HUES6 (cell line): ENCODE results near the gene GNAI2.
A peak's percentile ranks its signal among the peaks of the same experiment; 100 is the strongest.

ENCODE experiments used
- H3K27ac ChIP-seq: 2 replicates; pipeline ENCODE4 v1.7.0; 2013; ENCODE audit warnings: low read depth, mild to moderate bottlenecking, low read length, inconsistent platforms
- H3K27me3 ChIP-seq: 2 replicates; pipeline ENCODE4 v1.6.1; 2013; ENCODE audit warnings: low read length; ENCODE audit not compliant: control insufficient read depth, insufficient read depth
- H3K36me3 ChIP-seq: 2 replicates; pipeline ENCODE4 v1.6.1; 2013; ENCODE audit warnings: low read length; ENCODE audit not compliant: control insufficient read depth, insufficient read depth
- H3K4me1 ChIP-seq: 2 replicates; pipeline ENCODE4 v1.6.1; 2013; ENCODE audit warnings: low read length; ENCODE audit not compliant: control insufficient read depth, insufficient read depth
- H3K4me3 ChIP-seq: 2 replicates; pipeline ENCODE4 v1.5.1; 2013; ENCODE audit warnings: low read depth, low read length
- H3K9ac ChIP-seq: one replicate; pipeline ENCODE4 v1.6.1; 2013; ENCODE audit warnings: mild to moderate bottlenecking, low read length
- H3K9me3 ChIP-seq: 2 replicates; pipeline ENCODE4 v1.6.1; 2013; ENCODE audit warnings: low read depth, low read length; ENCODE audit not compliant: control insufficient read depth, insufficient read depth

Gene GNAI2

DNA sequence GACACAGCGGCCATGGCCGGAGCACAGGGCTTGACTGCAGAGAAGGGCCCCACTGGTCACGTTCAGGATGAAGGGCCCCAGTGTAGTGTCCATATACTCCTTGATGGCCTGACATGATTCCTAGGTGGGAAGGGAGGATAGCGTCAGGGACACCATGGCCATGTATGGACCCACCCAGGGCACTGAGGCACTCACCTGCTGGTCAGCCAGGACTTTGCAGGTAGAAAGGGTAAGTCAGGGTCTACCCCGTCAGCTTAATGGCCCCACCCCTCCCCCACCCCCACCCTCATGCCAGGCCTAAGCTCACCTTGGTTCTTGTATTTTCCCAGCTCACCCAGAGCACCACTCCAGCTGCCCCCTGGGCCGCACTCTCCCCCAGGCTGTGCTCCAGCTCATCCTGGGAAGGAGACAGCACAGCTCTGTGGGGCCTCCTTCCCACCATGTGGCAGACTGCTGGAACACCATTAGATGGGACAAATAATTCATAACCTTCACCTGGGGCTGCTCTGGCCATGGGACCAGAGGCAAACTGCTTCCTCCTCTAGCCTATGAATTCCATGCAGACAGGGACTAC, 64.8 kb downstream of the GNAI2 start:
- Histone ChIP-seq H3K4me3 (no peak overlapping the region), H3K27ac (no peak overlapping the region), H3K9ac (no peak overlapping the region)

DNA sequence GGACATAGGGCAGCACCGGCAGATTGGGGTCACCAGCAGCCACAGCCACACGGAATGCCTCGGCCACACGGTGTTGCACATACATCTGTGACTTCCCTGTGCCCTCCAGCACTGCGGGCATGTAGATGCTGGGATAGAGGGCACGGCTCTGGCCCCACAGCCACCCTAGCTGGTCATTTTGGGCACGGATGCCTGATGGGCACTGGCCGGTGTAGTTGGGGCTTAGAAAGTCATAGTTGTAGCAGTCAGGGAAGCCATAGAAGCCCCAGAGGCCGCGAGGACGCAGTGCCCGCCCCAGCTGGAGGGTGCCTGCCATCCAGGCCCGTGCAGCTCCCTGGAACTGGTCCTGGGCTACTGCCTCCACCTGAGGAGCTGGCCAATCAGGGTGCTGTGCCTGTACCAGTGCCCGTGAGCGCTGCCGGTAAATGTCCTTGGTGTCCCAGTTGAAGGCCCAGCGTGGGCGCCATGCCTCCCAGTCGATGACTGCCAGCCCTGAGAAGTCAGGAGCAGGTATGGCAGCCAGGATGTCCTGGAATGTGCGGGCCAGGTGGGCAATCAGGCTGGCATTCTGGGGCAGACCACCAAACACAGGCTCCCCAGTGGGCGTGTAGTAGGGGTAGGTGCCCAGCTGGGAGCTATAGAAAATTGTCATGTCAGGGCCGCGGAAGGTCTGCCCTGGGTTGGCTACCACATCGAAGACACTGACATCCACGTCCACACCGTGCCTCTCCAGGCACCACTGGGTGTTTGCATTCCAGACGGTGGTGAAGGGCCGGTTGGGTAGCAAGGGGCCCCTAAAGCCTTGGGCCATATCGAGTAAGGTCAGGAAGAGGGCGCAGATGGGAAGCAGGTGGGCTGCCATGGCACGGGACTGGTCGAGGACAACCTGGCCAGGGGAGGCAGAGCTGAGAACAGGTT, 66.3 kb downstream of the GNAI2 start:
- H3K9ac ChIP-seq = no peak overlapping the region
- no peaks in the 10 kb centered on the region for H3K27me3 ChIP-seq
- H3K27ac ChIP-seq = no peak overlapping the region
- peaks cover 15% of the 10 kb centered on the region for H3K9me3 ChIP-seq
- peaks cover 1% of the 10 kb centered on the region; the same call in 1 of the 2 replicates for H3K36me3 ChIP-seq
- H3K4me1 ChIP-seq = peaks cover 28% of the 10 kb centered on the region
- peak overlapping the region; percentile 2; the same call in 1 of the 2 replicates for H3K4me3 ChIP-seq

More for the DNA sequence above, 64.8 kb downstream of the GNAI2 start:
- peaks cover 2% of the 10 kb centered on the region; the same call in 1 of the 2 replicates for H3K9me3 ChIP-seq
- peaks cover 28% of the 10 kb centered on the region for H3K4me1 ChIP-seq
- peaks cover 6% of the 10 kb centered on the region; the same call in 1 of the 2 replicates for H3K36me3 ChIP-seq
- H3K27me3 ChIP-seq = no peaks in the 10 kb centered on the region

DNA sequence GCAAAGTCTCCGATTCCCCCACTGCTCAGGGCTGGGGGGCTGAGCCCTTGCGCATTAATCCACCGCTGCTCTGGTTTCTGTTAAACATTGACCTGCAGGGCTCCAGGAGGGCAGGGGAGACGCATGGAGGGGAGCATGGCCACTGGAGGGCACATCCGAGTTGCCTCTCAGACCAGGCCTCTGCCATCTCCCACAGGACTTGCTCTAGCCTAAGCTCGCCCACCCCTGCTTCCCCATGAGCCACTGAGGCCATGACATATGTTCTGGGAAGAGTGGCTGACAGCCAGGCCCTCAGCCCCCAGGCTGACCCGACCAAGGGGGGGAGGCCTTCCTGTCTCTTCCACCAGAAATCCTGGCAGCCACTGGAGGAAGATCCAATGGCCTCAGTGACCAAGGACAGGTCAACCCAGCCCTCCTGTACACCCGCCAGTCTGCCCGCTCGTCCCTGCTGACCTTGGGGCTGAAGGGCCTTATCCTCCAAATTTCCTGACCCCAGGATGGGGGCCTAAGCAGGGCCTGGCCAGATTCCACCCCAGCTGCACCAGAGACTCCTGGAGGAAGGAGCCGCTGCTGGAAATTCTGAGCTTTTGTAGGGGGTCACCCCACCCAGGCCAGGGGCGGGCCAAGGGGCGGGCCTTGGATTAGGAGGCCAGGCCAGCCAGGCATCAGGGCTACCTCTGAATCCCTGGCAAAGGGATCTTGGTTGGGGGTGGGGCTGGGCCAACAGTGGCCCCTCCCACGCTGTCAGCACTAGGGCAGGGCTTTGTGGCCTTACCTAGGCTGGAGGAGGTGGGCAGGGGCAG, 67.2 kb downstream of the GNAI2 start, which contains the start of gene HYAL1:
TSS of gene HYAL1 (minus strand) at position 562 of the 803 bp plus-strand sequence. CDS start 618 bp downstream, outside the sequence.
- H3K4me1 ChIP-seq = peaks cover 26% of the 10 kb centered on the region
- H3K9ac ChIP-seq = peak within 1 kb of the TSS; percentile 37
- no peaks in the 10 kb centered on the region for H3K36me3 ChIP-seq
- no peaks in the 10 kb centered on the region for H3K27me3 ChIP-seq
- H3K9me3 ChIP-seq = peaks cover 19% of the 10 kb centered on the region
- peak within 1 kb of the TSS; percentile 30 for H3K4me3 ChIP-seq
- no peak within 1 kb of the TSS for H3K27ac ChIP-seq

DNA sequence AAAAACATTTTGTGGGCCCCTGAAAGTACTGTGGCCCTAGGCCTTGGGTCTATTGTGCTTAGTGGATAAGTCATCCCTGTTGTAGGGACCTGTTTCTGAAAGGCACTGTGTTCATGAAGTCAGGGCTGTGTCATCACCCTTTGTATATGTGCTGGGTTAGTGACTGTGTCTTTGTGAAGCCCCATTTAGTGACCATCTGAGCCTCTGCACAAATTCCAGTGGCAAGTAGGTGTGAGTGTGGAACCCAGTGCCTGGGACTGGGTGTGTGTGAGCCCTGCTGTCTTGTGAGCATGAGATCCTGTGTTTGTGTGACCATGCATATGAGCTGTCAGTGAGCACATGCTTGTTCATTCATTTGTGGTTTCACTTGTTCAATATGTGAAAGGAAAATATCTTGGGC, 68.6 kb downstream of the GNAI2 start:
- H3K4me3 ChIP-seq = no peak overlapping the region
- no peaks in the 10 kb centered on the region for H3K36me3 ChIP-seq
- no peak overlapping the region for H3K9ac ChIP-seq
- H3K9me3 ChIP-seq = peaks cover 29% of the 10 kb centered on the region
- H3K27ac ChIP-seq = no peak overlapping the region
- H3K4me1 ChIP-seq = peaks cover 21% of the 10 kb centered on the region
- no peaks in the 10 kb centered on the region for H3K27me3 ChIP-seq
